B cell (primary cell): Measurements from ENCODE around the gene ZNF385A.

Source experiments
- CTCF ChIP-seq: fragments of 200-600 bp; IDR thresholded peaks from one replicate; pipeline ENCODE4 v1.8.0; 2022; ENCODE audit warnings: antibody characterized with exemption, mild to moderate bottlenecking
- EZH2 ChIP-seq: IDR thresholded peaks from 2 replicates; pipeline ENCODE4 v1.6.1; 2012; ENCODE audit warnings: borderline replicate concordance, low read depth, mild to moderate bottlenecking, moderate library complexity, low read length; ENCODE audit not compliant: insufficient read depth, poor library complexity, severe bottlenecking

GRCh38 chr12:54430471-54431069 lies 46.0 kb upstream of the ZNF385A start:
- TF ChIP-seq CTCF: no peak
- no peak for TF ChIP-seq EZH2
